Measurements from ENCODE around the gene CNGA3. TPM values are rescaled to one million over a fixed set of nuclear protein-coding genes. Genes with fewer than 3 reads are reported as not detected.

The CNGA3 gene
- total RNA-seq, 6 experiments from 2014 or later = not detected

- no peaks in the 10 kb centered on the region for H3K27me3 ChIP-seq
- TF ChIP-seq POLR2A (IDR thresholded peaks at IDR 0.05) (no peak), CTCF (IDR thresholded peaks at IDR 0.05) (no peak)
- H3K27ac ChIP-seq = no peak overlapping the region
- no peaks in the 10 kb centered on the region for H3K9me3 ChIP-seq
- WGBS (ENCODE audit: insufficient coverage, low coverage, low lambda C conversion rate, missing lambda C conversion rate) = 18% methylated on average over 2 of the region's 4 CpGs
- H3K4me1 ChIP-seq = no peaks in the 10 kb centered on the region
- intact Hi-C loops (cut with DNase I) = no loop called here
- H3K36me3 ChIP-seq = no peaks in the 10 kb centered on the region
- ATAC-seq = peak in 1 of 4 donors; percentile 16
- DNase-seq = peak in 1 of 3 donors; percentile 1
- no peak overlapping the region for H3K4me3 ChIP-seq
Observed at GRCh38 chr2:98372121-98372520, 25.9 kb downstream of the CNGA3 start.

GRCh38 chr2:98372579-98372978 is 26.3 kb downstream of the CNGA3 start:
- H3K27ac ChIP-seq = no peak overlapping the region
- TF ChIP-seq CTCF (IDR thresholded peaks at IDR 0.05) (no peak), POLR2A (IDR thresholded peaks at IDR 0.05) (no peak)
- H3K36me3 ChIP-seq = no peaks in the 10 kb centered on the region
- no peak overlapping the region for H3K4me3 ChIP-seq
- DNase-seq = peak in 1 of 3 donors; percentile 31
- no peaks in the 10 kb centered on the region for H3K4me1 ChIP-seq
- H3K9me3 ChIP-seq = no peaks in the 10 kb centered on the region
- WGBS (ENCODE audit: insufficient coverage, low coverage, low lambda C conversion rate, missing lambda C conversion rate) = 39% methylated on average over 5 of the region's 5 CpGs
- intact Hi-C loops (cut with DNase I) = no loop called here
- H3K27me3 ChIP-seq = no peaks in the 10 kb centered on the region
- peak in 2 of 4 donors; percentile 6 to 10 for ATAC-seq

- intact Hi-C loops (cut with DNase I) = no loop called here
- DNase-seq = no peak
- 52% methylated on average over 5 of the region's 5 CpGs for WGBS (ENCODE audit: insufficient coverage, low coverage, low lambda C conversion rate, missing lambda C conversion rate)
Observed at GRCh38 chr2:98374286-98374685, 28.0 kb downstream of the CNGA3 start.

GRCh38 chr2:98374958-98375570 is 28.8 kb downstream of the CNGA3 start:
- WGBS (ENCODE audit: insufficient coverage, low coverage, low lambda C conversion rate, missing lambda C conversion rate) = 74% methylated on average over 3 of the region's 11 CpGs
- ATAC-seq = no peak

More at GRCh38 chr2:98374286-98374685, 28.0 kb downstream of the CNGA3 start:
- no peak for TF ChIP-seq CTCF (IDR thresholded peaks at IDR 0.05)
- TF ChIP-seq POLR2A (IDR thresholded peaks at IDR 0.05) = no peak
- no peak overlapping the region for H3K27ac ChIP-seq
- no peak overlapping the region for H3K4me3 ChIP-seq
- no peak for ATAC-seq
- no peaks in the 10 kb centered on the region for H3K27me3 ChIP-seq
- no peaks in the 10 kb centered on the region for H3K9me3 ChIP-seq
- no peaks in the 10 kb centered on the region for H3K4me1 ChIP-seq
- H3K36me3 ChIP-seq = no peaks in the 10 kb centered on the region

More at GRCh38 chr2:98374958-98375570, 28.8 kb downstream of the CNGA3 start:
- H3K9me3 ChIP-seq = no peaks in the 10 kb centered on the region
- H3K27me3 ChIP-seq = no peaks in the 10 kb centered on the region
- no peak for DNase-seq
- H3K4me3 ChIP-seq = no peak overlapping the region
- TF ChIP-seq CTCF (IDR thresholded peaks at IDR 0.05) (no peak), POLR2A (IDR thresholded peaks at IDR 0.05) (no peak)
- H3K4me1 ChIP-seq = no peaks in the 10 kb centered on the region
- intact Hi-C loops (cut with DNase I) = no loop called here
- H3K27ac ChIP-seq = no peak overlapping the region
- H3K36me3 ChIP-seq = no peaks in the 10 kb centered on the region
